Neural cell (in vitro differentiated cells): Measurements from ENCODE around the gene KLHDC8B.

Experiments used
- CTCF ChIP-seq: fragments of 450-650 bp; IDR thresholded peaks from 2 replicates; pipeline ENCODE4 v1.5.1; 2014; ENCODE audit warnings: antibody characterized with exemption, mild to moderate bottlenecking, moderate library complexity; ENCODE audit not compliant: poor library complexity, severe bottlenecking
- EP300 ChIP-seq: fragments of 450-650 bp; conservative IDR thresholded peaks from 2 replicates; pipeline ENCODE4 v1.6.1; 2014; ENCODE audit warnings: antibody characterized with exemption, mild to moderate bottlenecking, moderate library complexity; ENCODE audit not compliant: poor library complexity, severe bottlenecking
- EZH2 ChIP-seq: fragments of 200-600, 300-800 bp; shearing (Covaris generic), sonication (generic); IDR thresholded peaks from 2 replicates; pipeline ENCODE4 v1.6.1; 2014; ENCODE audit warnings: antibody characterized with exemption, low read length, borderline replicate concordance, mild to moderate bottlenecking; ENCODE audit not compliant: insufficient read depth, poor library complexity, severe bottlenecking
- MXI1 ChIP-seq: fragments of 450-650 bp; conservative IDR thresholded peaks from 2 replicates; pipeline ENCODE4 v1.6.1; 2014; ENCODE audit warnings: antibody characterized with exemption, mild to moderate bottlenecking; ENCODE audit not compliant: poor library complexity, severe bottlenecking
- TAF1 ChIP-seq: IDR thresholded peaks from 2 replicates; pipeline ENCODE4 v1.6.1; 2012; ENCODE audit warnings: low read depth

GRCh38 chr3:49198611-49199230, 27.3 kb downstream of the KLHDC8B start:
- TF ChIP-seq TAF1 (no peak), CTCF (no peak), MXI1 (no peak), EP300 (no peak), EZH2 (no peak)
